Measurements from ENCODE around the gene PGAM2.

The PGAM2 gene

DNA sequence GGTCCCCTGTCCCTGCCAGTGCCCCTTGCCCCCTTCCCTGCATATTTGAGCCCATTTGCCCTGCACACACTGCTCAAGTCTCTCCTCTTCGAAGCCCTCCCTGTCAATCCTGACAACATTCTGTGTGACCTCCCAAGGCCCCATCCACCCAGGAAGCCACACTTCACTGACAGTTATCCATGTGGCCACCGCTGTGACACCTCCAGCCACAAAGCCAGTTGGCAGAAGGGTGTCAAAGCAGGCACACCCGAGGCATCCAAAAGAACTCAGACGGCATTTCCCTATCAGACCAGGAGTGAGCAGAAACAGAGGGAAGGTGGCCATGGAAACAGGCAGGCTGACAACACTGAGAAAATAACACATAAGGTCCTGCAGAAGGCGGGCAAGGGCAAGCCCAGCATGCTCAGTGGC lies 12.3 kb upstream of the PGAM2 start:
- in situ Hi-C loops (cut with HindIII; ENCODE audit: low sequenced_read_pairs): loop anchor here (5.0 kb wide), 1 partner anchor 135 kb away; no protein-coding TSS in a partner anchor
- TF ChIP-seq, protein P1, sequence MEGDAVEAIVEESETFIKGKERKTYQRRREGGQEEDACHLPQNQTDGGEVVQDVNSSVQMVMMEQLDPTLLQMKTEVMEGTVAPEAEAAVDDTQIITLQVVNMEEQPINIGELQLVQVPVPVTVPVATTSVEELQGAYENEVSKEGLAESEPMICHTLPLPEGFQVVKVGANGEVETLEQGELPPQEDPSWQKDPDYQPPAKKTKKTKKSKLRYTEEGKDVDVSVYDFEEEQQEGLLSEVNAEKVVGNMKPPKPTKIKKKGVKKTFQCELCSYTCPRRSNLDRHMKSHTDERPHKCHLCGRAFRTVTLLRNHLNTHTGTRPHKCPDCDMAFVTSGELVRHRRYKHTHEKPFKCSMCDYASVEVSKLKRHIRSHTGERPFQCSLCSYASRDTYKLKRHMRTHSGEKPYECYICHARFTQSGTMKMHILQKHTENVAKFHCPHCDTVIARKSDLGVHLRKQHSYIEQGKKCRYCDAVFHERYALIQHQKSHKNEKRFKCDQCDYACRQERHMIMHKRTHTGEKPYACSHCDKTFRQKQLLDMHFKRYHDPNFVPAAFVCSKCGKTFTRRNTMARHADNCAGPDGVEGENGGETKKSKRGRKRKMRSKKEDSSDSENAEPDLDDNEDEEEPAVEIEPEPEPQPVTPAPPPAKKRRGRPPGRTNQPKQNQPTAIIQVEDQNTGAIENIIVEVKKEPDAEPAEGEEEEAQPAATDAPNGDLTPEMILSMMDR (IDR thresholded peaks at IDR 0.05; ENCODE audit: low read depth, low read length, missing control alignments): no peak
- DNase-seq (ENCODE audit: low read depth): no peak
- no peak overlapping the region for H3K4me3 ChIP-seq (ENCODE audit: low read depth, low read length)

DNA sequence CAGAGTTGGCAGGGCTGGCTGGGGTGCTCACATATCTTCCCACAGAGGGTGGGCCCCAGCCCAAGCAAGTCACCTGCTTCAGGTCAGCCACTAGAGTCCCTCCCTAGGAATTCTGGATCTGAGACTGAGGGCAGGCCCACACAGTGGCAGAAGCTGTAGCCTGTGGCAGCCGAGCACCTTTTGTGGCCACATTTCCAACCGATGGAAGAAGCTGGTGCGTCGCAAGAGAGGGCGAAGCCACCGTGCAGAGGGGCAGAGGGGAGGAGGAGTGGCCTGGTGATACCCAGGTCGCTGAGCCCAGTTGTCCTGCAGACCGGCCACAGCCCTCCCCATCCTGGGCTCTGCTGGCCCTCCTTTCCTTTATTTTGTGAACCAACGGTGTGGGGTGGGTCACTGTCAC lies 11.7 kb upstream of the PGAM2 start:
- H3K4me3 ChIP-seq (ENCODE audit: low read depth, low read length): no peak overlapping the region
- DNase-seq (ENCODE audit: low read depth): no peak
- in situ Hi-C loops (cut with HindIII; ENCODE audit: low sequenced_read_pairs): loop anchor here (5.0 kb wide), 1 partner anchor 135 kb away; no protein-coding TSS in a partner anchor

DNA sequence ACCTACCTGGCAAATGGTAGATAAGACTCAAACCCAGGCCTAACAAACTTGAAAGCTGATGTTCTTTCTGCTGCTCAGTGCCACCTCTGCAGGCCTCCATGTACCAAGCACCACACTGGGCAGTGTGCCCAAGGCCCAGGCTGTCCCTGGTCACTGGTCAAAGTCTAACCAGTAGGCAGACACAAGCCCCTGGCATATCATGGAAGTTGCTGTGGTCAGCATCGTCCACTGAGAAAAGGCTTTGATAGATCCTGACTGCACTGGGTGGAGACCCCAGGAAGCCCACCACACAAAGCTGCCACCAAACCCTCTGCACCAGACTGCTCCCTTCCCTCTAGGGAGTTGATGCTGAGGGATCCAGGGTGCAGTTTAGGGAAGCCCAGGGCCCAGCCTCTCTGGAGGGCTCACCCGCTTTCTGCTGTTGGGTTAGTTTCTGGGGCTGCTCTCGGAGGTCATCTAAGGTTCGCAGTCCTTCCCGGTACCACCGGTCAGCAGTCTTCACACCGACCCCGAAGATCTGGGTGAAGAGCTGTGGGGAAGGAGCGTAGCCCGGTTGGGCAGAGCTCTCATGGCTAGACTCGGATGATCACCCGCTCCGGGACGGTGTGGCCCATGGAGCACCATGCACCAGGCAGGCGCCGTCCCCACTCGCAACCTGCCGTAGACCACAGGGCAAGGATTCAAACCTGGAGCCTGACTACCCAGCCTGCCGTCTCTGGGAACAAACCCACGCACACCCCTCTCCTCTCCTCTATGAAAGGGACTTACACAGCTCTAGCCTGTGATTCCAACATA lies 10.9 kb upstream of the PGAM2 start:
- DNase-seq (ENCODE audit: low read depth): no peak
- TF ChIP-seq, protein P1 (IDR thresholded peaks at IDR 0.05; ENCODE audit: low read depth, low read length, missing control alignments): no peak
- in situ Hi-C loops (cut with HindIII; ENCODE audit: low sequenced_read_pairs): loop anchor here (5.0 kb wide), 1 partner anchor 136 kb away; no protein-coding TSS in a partner anchor
- no peak overlapping the region for H3K4me3 ChIP-seq (ENCODE audit: low read depth, low read length)

More for the DNA sequence above, 11.7 kb upstream of the PGAM2 start:
- TF ChIP-seq, protein P1 (IDR thresholded peaks at IDR 0.05; ENCODE audit: low read depth, low read length, missing control alignments): no peak

DNA sequence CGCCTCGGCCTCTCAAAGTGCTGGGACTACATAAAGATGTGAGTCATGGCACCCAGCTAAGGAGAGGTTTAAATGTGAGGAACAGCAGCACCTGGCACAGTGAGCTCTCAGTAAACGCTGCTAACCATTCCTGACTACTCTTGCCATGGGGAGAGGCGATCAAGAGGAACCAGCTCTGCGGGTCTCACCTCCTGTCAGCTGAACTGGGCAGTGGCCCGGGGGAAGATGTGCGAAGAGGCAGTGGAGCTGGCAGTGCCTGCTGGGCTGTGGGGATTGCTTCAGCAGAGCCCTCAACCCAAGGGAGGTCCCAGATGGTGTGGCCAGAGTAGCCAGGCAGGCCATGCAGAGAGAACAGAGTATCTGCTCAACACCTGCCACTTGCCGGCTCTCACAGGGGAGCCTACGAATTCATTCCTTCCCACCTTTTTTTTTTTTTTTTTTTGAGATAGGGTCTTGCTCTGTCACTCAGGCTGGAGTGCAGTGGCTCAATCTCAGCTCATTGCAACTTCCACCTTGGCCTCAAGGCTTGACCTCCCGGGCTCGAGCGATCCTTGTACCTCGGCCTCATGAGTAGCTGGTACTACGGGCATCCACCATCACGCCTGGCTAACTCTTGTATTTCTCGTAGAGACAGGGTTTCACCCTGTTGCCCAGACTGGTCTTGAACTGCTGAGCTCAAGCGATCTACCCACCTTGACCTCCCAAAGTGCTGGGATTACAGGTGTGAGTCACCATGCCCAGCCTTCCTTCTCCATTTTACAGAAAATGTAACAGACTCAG lies 10.1 kb upstream of the PGAM2 start:
- no peak overlapping the region for H3K4me3 ChIP-seq (ENCODE audit: low read depth, low read length)
- DNase-seq (ENCODE audit: low read depth): no peak
- in situ Hi-C loops (cut with HindIII; ENCODE audit: low sequenced_read_pairs): loop anchor here (5.0 kb wide), 1 partner anchor 137 kb away; no protein-coding TSS in a partner anchor
- TF ChIP-seq, protein P1 (IDR thresholded peaks at IDR 0.05; ENCODE audit: low read depth, low read length, missing control alignments): no peak

DNA sequence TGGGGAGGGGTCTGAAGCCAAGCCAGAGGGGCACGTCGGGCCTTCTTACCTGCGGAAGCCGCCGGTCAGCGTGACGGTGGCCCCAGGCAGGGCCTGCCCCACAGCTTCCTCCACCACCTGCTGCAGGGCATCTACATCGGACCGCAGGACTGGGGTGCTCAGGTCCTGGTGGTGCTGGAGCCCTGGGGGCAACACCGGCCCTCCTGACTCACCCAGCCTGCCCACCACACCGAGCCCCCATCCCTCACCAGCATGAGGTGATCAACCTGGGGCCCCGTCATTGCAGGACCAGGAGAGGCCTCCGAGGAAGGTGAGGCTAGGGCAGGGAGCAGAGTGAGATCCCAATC lies 9.0 kb upstream of the PGAM2 start:
- TF ChIP-seq, protein P1 (IDR thresholded peaks at IDR 0.05; ENCODE audit: low read depth, low read length, missing control alignments): no peak
- no peak overlapping the region for H3K4me3 ChIP-seq (ENCODE audit: low read depth, low read length)
- no peak for DNase-seq (ENCODE audit: low read depth)
- in situ Hi-C loops (cut with HindIII; ENCODE audit: low sequenced_read_pairs): no loop called here

DNA sequence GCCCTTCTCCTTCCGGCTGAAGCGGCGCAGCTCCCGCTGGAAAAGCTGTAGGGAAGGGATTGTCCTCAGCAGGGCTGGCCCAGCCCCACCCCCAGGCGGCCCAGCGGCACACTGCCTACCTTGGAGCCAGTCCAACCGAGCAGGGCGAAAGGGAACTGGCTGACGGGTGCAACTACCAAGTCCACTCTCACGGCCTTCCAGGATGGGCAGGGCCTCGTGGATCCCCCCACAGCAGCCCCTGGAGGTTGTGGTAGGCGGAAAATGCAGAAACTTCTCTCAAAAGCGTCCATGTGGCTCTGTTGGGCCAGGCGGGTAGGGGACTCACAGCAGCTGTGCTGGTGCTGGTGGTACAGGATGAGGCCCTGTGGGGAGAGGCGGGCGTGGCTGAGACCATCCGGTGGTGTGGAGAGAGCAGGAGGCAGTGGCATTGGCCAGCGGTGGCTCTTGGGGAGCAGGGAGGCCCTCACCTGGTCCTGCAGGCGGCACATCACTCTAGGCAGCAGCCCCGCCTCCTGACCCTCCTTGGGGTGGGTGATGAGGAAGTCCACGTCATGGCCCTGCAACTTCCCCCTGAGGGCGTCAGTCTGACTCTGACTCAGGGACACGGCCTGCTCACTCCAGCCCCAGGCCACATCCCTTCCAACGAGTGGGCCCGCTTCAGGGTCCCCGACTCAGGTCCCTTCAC lies 8.4 kb upstream of the PGAM2 start:
- TF ChIP-seq, protein P1 (IDR thresholded peaks at IDR 0.05; ENCODE audit: low read depth, low read length, missing control alignments): no peak
- no peak for DNase-seq (ENCODE audit: low read depth)
- in situ Hi-C loops (cut with HindIII; ENCODE audit: low sequenced_read_pairs): no loop called here
- no peak overlapping the region for H3K4me3 ChIP-seq (ENCODE audit: low read depth, low read length)
